Neural progenitor cell (in vitro differentiated cells): ENCODE data around the gene TRIM7.

Experiments
- EZH2 ChIP-seq: fragments of 200-600 bp; sonication (generic); IDR thresholded peaks from 2 replicates; pipeline ENCODE4 v1.6.1; 2017; ENCODE audit warnings: antibody characterized with exemption, mild to moderate bottlenecking, moderate library complexity
- EZH2phosphoT487 ChIP-seq: fragments of 200-600 bp; sonication (generic); IDR thresholded peaks from 2 replicates; pipeline ENCODE4 v1.6.1; 2017; ENCODE audit warnings: antibody characterized with exemption

DNA sequence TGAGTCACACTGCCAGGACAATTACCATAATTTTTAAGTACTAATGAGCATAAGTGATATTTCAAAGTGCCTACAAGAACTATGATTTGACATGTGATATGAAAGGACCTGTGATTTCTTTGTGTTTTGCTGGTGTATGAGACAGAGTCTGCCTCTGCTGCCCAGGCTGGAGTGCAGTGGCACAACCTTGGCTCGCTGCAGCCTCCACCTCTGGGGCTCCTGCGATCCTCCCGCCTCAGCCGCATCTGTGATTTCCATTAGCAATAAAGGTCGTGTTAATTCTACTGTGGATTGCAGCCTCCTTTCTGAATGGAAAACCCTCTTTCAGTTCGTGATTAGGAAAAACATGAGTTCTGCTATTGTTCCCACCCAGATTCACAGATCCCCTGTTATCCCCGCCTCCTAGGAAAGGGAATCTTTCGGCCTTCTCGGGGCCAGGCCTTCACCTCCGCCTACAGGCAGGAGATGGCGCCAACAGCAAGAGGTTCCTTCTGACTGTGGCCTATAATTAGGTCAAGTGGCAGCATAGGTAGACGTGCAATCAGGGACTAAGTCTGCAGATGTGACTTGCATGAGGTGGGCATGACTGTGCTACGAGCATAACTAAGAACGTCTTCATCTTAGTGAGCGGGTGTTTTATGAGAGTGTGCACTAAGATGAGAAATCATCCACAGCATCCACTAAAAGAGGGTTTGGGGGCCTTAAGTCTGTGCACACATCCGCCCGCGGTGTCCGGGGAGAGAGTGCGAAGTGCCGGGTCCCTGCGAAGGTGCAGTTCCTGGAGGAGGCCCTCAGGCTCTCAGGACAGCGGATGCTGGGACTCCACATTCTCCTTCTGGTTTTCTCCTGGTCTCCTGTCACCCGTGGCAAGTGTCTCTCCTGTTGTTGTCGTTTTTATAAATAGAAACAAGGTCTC, 23.1 kb downstream of the TRIM7 start:
- TF ChIP-seq EZH2: no peak
- TF ChIP-seq EZH2phosphoT487: no peak
